MM.1S (cell line): ENCODE results near the gene CORO2A.
"Not testable (repeated sequence)": the region's sequence is repeated elsewhere in the genome, so short reads cannot be mapped to it uniquely, and the experiment has no call there.

ENCODE experiments used
- DNase-seq: peaks from one replicate; pipeline ENCODE4 v3.0.0-alpha.2; 2015
- H2AFZ ChIP-seq: fragments of 300-600 bp; sonication (generic); 2 replicates; pipeline ENCODE4 v1.6.0; 2016; ENCODE audit warnings: antibody characterized with exemption, low read length
- H3F3A ChIP-seq: fragments of 300-600 bp; sonication (generic); 2 replicates; pipeline ENCODE4 v1.6.1; 2016; ENCODE audit warnings: mild to moderate bottlenecking, antibody characterized with exemption, low read length, moderate library complexity, mixed read lengths; ENCODE audit not compliant: insufficient read depth
- H3K27ac ChIP-seq: fragments of 300-600 bp; sonication (generic); 2 replicates; pipeline ENCODE4 v1.5.1; 2016; ENCODE audit warnings: mild to moderate bottlenecking, low read length
- H3K27me3 ChIP-seq: fragments of 300-600 bp; sonication (generic); replicated peaks from 2 replicates; pipeline ENCODE4 v1.6.0; 2016; ENCODE audit warnings: low read length; ENCODE audit not compliant: insufficient read depth
- H3K36me3 ChIP-seq: fragments of 300-600 bp; sonication (generic); replicated peaks from 2 replicates; pipeline ENCODE4 v1.6.1; 2016; ENCODE audit warnings: mild to moderate bottlenecking, low read length, mixed read lengths; ENCODE audit not compliant: insufficient read depth
- H3K4me1 ChIP-seq: fragments of 300-600 bp; sonication (generic); 2 replicates; pipeline ENCODE4 v1.6.1; 2016; ENCODE audit warnings: low read length, mixed read lengths
- H3K4me2 ChIP-seq: fragments of 300-600 bp; sonication (generic); 2 replicates; pipeline ENCODE4 v1.6.0; 2016; ENCODE audit warnings: low read depth, low read length
- H3K4me3 ChIP-seq: fragments of 300-600 bp; sonication (generic); 2 replicates; pipeline ENCODE4 v1.5.1; 2016; ENCODE audit warnings: low read length, mixed read lengths
- H3K79me2 ChIP-seq: fragments of 300-600 bp; sonication (generic); 2 replicates; pipeline ENCODE4 v1.6.1; 2016; ENCODE audit warnings: mixed run types, low read length, mixed read lengths
- H3K9ac ChIP-seq: fragments of 300-600 bp; sonication (generic); 2 replicates; pipeline ENCODE4 v1.6.1; 2016; ENCODE audit warnings: low read length, mixed read lengths
- H3K9me2 ChIP-seq: fragments of 300-600 bp; sonication (generic); replicated peaks from 2 replicates; pipeline ENCODE4 v1.6.1; 2016; ENCODE audit warnings: mild to moderate bottlenecking, low read length, mixed read lengths; ENCODE audit not compliant: insufficient read depth
- H3K9me3 ChIP-seq: fragments of 300-600 bp; sonication (generic); replicated peaks from 2 replicates; pipeline ENCODE4 v1.6.1; 2016; ENCODE audit warnings: mild to moderate bottlenecking, low read length, mixed read lengths; ENCODE audit not compliant: insufficient read depth
- H4K20me1 ChIP-seq: fragments of 300-600 bp; sonication (generic); 2 replicates; pipeline ENCODE4 v1.6.1; 2016; ENCODE audit warnings: mild to moderate bottlenecking, low read length, moderate library complexity, mixed read lengths; ENCODE audit not compliant: insufficient read depth
- EZH2 ChIP-seq: fragments of 300-600 bp; sonication (generic); optimal IDR thresholded peaks from 2 replicates; pipeline ENCODE3; 2017; ENCODE audit warnings: low read depth, mild to moderate bottlenecking, antibody characterized with exemption, low read length, mixed read lengths
- EZH2phosphoT487 ChIP-seq: fragments of 300-600 bp; sonication (generic); IDR thresholded peaks from 2 replicates; pipeline ENCODE4 v1.6.1; 2018; ENCODE audit warnings: antibody characterized with exemption, low read length
- TF ChIP-seq, protein P1 (sequence below): fragments of 300-600 bp; sonication (generic); IDR thresholded peaks from 2 replicates; pipeline ENCODE4 v1.5.1; 2016; ENCODE audit warnings: antibody characterized with exemption, low read length, mixed read lengths

CORO2A gene

DNA sequence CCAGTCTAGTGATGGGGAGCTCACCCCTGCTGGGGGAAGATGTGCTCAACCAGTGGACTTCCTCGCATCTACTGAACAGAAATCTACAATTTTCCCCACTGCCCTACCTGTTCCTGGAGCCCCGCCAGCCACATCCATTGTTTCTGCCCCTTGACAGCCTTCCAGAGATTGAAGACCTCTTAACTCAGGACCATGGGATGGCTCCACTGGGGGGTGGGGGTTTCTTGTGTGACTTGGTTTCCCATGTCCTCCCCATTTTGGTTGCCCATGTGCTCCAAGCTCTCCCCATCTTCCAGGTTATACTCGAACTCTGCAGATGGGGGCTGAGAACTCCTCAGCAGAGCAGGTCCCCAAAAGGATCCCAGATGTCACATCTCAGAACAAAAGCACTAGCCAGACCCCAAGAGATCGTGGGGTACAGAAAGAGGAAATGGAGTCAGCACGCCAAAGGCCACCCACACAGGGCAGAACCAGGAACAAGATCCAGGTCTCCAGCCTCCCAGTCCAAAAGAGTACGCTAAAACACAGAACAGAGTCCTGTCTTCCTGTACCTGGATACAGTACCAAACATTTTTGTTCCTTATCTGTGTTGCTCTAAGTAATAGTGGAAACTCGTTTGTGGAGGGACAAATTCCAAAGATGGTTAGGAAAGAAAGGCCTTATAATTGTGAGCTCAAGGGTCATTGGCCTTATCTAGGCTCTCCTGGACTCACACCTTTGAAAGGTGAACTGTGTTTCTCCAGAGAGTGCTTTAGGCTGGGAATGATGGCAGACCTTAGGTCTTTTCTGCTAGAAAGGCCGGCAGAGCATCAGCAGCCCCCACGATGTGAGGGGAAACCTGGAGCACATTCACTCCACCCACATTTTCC, 15.8 kb downstream of the CORO2A start:
- no peaks in the 10 kb centered on the region for H4K20me1 ChIP-seq
- TF ChIP-seq EZH2 (no peak), EZH2phosphoT487 (no peak)
- TF ChIP-seq, protein P1, sequence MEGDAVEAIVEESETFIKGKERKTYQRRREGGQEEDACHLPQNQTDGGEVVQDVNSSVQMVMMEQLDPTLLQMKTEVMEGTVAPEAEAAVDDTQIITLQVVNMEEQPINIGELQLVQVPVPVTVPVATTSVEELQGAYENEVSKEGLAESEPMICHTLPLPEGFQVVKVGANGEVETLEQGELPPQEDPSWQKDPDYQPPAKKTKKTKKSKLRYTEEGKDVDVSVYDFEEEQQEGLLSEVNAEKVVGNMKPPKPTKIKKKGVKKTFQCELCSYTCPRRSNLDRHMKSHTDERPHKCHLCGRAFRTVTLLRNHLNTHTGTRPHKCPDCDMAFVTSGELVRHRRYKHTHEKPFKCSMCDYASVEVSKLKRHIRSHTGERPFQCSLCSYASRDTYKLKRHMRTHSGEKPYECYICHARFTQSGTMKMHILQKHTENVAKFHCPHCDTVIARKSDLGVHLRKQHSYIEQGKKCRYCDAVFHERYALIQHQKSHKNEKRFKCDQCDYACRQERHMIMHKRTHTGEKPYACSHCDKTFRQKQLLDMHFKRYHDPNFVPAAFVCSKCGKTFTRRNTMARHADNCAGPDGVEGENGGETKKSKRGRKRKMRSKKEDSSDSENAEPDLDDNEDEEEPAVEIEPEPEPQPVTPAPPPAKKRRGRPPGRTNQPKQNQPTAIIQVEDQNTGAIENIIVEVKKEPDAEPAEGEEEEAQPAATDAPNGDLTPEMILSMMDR, result no peak
- no peaks in the 10 kb centered on the region for H3K4me1 ChIP-seq
- H3K9me3 ChIP-seq, result no peaks in the 10 kb centered on the region
- no peaks in the 10 kb centered on the region for H3K9me2 ChIP-seq
- H2AFZ ChIP-seq, result no peak overlapping the region
- H3K27ac ChIP-seq, result no peak overlapping the region
- no peak overlapping the region for H3K4me3 ChIP-seq
- H3K36me3 ChIP-seq, result no peaks in the 10 kb centered on the region
- DNase-seq, result no peak
- no peak overlapping the region for H3K9ac ChIP-seq
- H3K4me2 ChIP-seq, result no peak overlapping the region
- no peaks in the 10 kb centered on the region for H3F3A ChIP-seq
- no peaks in the 10 kb centered on the region for H3K27me3 ChIP-seq
- H3K79me2 ChIP-seq, result no peaks in the 10 kb centered on the region

DNA sequence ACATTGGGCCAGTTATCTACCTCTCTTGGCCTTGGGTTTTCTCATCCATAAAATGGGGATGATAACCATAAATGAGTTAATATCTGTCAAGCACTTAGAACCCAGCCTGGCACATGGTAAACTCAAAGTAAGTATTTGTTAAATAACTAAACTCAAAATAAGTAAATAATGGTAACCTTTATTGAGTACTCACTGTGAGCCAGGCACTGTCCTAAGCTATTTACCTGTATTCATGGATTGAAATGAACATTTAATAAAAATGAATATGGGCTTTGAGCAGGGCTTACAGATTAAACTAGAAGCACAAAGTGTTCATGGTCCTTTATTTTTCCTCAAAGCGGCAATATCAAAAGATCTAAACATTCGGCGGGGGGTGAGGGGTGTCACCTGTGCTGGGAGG, 16.7 kb downstream of the CORO2A start:
- Histone ChIP-seq H3F3A (no peaks in the 10 kb centered on the region), H3K4me2 (no peak overlapping the region), H3K9me3 (no peaks in the 10 kb centered on the region), H3K27me3 (no peaks in the 10 kb centered on the region), H3K9ac (no peak overlapping the region), H3K79me2 (no peaks in the 10 kb centered on the region), H4K20me1 (no peaks in the 10 kb centered on the region), H3K27ac (no peak overlapping the region), H3K9me2 (no peaks in the 10 kb centered on the region), H3K4me1 (no peaks in the 10 kb centered on the region), H3K4me3 (no peak overlapping the region), H2AFZ (no peak overlapping the region), H3K36me3 (no peaks in the 10 kb centered on the region)
- DNase-seq, result no peak
- TF ChIP-seq EZH2, result no peak
- TF ChIP-seq, protein P1, result no peak
- no peak for TF ChIP-seq EZH2phosphoT487

DNA sequence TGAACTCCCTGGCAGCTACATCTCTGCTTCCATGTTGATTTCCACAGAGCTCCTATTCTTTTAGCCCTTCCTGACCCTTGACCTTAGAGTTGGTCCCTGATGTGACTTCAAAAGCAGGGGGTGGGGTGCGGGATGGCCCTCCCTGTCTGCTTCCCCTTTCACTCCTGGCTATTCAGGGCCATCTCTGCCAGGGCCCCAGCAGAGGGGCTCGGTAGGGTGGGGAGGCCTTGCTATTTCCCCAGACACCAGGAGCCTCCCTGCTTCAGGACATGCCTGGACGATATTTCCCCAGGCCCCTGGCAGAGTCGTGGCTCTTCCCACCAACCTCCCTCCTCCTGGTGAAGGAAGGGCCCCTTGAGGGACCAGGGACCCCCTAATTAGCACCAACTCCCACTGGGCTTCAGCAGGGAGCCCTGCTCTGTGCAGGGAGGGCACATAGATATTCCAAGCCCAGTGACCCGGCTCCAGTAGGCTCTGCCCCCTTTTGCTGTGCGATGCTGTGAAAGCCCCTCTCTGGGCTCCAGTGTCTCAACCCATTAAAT, 17.3 kb downstream of the CORO2A start:
- H3K4me1 ChIP-seq, result no peaks in the 10 kb centered on the region
- TF ChIP-seq, protein P1, result no peak
- TF ChIP-seq EZH2, result no peak
- TF ChIP-seq EZH2phosphoT487, result no peak
- H3K27me3 ChIP-seq, result no peaks in the 10 kb centered on the region
- no peaks in the 10 kb centered on the region for H3K9me2 ChIP-seq
- H3K9ac ChIP-seq, result no peak overlapping the region
- H4K20me1 ChIP-seq, result no peaks in the 10 kb centered on the region
- H3K9me3 ChIP-seq, result no peaks in the 10 kb centered on the region
- no peak overlapping the region for H3K4me3 ChIP-seq
- H2AFZ ChIP-seq, result no peak overlapping the region
- H3K79me2 ChIP-seq, result no peaks in the 10 kb centered on the region
- H3K27ac ChIP-seq, result no peak overlapping the region
- no peak overlapping the region for H3K4me2 ChIP-seq
- no peaks in the 10 kb centered on the region for H3F3A ChIP-seq
- H3K36me3 ChIP-seq, result no peaks in the 10 kb centered on the region
- no peak for DNase-seq

DNA sequence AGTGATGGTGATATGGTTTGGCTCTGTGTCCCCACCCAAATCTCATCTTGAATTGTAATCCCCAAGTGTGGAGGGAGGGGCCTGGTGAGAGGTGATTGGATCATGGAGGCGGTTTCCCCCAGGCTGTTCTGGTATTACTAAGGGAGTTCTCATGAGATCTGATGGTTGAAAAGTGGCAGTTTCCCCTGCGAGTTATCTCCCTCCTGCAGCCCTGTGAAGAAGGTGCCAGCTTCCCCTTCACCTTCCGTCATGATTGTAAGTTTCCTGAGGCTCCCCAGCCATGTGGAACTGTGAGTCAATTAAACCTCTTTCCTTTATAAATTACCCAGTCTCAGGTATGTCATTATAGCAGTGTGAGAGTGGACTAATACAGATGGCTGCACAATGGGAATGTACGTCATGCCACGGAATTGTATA, 17.9 kb downstream of the CORO2A start:
- not testable (repeated sequence) for H3K9ac ChIP-seq, H3F3A ChIP-seq, H3K4me2 ChIP-seq, H3K27me3 ChIP-seq, H3K9me2 ChIP-seq, H3K27ac ChIP-seq, H3K4me3 ChIP-seq, H3K79me2 ChIP-seq, H3K36me3 ChIP-seq, H4K20me1 ChIP-seq, H3K9me3 ChIP-seq, H2AFZ ChIP-seq, DNase-seq, H3K4me1 ChIP-seq
